Kidney tubule cell (primary cell): ENCODE results near the gene HECW1.
"Not testable (repeated sequence)": the region's sequence is repeated elsewhere in the genome, so short reads cannot be mapped to it uniquely, and the experiment has no call there.

Experiments
- DNase-seq: peaks from one replicate; pipeline ENCODE4 v3.0.0-alpha.2; 2018; ENCODE audit warnings: low spot score

HECW1 gene

DNA sequence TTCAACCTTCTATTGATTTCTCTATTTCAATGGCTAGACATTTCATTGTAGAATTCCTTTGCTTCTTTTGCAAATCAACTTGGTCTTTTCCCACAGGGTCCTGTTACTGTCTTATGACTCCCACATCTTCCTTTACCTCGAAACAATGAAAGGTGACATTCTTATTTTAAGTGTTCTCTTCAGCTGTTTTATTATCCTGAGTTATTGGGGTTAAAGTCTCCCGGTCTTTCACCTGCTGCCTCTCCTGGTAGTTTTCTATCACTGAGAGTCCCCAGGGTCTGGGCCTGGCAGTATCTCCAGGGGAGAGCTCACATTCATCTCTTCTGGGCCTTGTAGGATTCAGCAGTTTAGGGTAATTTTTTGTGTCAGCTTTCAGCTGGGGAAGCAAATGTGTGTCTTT, 95.8 kb downstream of the HECW1 start:
- DNase-seq: no peak

DNA sequence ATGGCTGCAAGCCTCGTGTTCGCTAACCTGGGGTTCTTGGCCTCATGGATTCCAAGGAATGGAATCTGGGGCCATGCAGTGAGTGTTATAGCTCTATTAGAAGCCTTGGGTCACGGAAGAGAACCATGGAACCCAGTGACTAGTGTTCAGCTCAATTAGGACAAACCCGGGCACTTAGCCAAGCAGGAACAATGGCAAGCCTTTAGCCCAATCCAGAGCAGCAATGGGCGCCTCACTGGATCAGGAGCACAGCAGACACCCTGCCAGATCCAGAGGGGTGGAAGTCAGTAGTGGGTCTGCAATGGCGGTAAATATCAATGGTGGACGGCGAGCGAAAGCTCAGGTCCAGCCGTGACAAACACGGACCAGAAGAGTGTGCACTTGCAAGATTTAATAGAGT, 98.1 kb downstream of the HECW1 start:
- DNase-seq: not testable (repeated sequence)

DNA sequence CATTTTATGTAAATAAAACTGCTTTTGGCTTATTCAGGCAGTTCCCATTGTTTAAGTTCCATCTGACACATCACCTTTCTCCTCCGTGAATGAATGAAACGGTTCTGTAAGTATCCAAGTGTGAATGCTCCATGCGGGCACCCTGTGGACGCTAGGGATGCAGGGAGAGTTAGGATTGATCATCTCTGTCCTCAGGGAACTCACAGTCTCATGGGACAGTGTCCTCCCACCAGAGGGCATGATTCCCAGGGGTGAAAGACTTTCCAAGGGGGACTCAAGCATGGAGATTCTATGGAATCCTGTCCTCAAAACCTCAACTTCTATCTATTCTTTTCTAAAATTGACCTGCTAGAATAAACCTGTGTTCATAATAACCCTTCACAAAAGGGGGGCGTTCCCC, 98.8 kb downstream of the HECW1 start:
- DNase-seq: peak; percentile 31

GRCh38 chr7:43211693-43212092, 99.2 kb downstream of the HECW1 start:
- DNase-seq: peak; percentile 75

- DNase-seq: no peak
These were observed 100.5 kb downstream of the HECW1 start for GRCh38 chr7:43212921-43213320.

DNA sequence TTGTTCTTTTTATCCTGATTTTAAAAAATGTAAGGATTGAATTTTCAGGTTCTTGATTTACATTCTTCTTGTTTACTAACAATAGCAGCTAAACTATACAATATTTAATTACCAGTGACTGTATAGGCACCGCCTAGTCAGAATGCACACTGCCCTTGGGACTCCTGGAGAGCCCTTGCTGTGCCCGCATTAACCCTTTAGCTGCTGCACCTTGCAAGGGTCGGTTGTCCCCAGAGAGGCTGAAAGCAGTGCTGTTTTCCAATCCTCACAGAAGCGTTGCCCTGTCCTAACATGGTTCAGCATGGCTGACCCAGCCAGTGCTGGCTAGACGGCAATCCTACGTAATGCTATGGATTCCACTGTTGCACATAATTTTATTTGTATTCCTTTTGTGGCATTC, 102.6 kb downstream of the HECW1 start:
- DNase-seq: no peak

DNA sequence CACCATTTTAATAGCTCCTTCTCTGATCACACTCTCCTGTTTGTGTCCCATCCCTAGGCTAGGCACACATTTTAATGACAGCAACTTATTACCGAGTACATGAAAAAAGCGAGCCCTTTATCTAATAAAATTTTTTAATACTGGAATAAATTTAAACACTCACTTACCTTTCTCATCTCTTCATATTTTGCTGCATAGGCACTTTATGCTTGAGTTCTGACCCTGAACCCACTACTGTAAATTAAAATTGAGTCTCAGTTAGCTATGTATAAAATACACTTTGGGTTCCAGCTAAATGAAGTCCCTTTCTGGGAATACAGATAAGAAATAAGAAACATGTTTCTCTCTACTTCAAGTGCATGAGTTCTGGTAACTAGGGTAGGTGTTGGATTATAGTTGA, 104.6 kb downstream of the HECW1 start:
- DNase-seq: no peak

DNA sequence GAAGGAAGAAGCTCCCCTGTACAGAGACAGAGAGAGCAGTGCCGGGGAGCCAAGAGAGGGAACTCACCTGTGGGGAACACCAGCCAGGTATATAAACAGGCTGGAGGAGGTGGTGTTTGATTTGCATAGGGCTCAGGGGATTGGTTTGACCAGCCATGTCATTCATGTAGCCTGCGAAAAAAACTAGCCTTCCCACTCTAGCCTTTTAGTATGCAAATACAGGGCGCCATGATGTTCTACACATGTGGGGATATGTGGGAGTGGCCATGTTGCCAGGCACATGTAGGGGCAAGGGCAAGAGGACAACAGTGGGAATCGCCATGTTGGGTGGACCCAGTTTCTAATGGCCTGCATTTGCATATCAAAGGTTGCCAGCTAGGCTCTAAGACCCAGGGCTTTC, 106.5 kb downstream of the HECW1 start:
- DNase-seq: not testable (repeated sequence)

- DNase-seq: peak; percentile 95
These were observed 107.8 kb downstream of the HECW1 start for GRCh38 chr7:43220250-43220649.

DNA sequence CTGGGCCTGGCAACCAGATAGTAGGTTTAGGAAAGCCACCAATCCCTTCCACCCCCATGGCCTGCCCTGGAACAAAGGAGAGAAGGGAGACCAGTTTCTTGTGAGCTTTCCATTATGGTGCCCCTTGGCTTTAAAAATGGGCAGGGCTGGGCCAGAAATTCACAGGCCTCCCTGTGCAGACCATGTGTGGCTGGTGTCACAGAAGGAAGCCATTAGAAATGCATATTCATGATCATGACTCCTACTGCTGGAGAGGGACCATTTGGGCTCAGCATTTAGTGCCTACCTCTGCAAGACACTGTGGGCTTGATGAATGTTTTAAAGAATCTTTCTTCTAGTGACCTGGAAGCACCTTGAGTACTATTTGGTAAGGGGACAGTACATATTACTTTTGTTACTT, 108.3 kb downstream of the HECW1 start:
- no peak for DNase-seq

DNA sequence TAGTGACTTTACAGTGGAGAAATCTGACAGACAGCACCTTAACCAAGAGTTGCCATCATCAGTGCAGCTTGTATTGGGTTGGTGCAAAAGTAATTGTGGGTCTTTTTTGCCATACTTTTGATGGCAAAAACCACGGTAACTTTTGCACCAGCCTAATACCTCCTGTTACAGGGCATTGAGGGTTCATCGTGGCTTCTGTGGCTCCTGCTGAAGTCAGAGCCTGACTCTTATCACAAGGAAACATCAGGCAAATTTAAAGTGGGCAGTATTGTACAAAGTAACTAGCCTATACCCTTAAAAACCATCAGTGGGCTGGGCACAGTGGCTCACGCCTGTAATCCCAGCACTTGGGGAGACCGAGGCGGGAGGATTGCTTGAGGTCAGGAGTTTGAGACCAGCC, 117.4 kb downstream of the HECW1 start:
- no peak for DNase-seq

- no peak for DNase-seq
These were observed 119.9 kb downstream of the HECW1 start for GRCh38 chr7:43232366-43232765.

- no peak for DNase-seq
These were observed 121.6 kb downstream of the HECW1 start for GRCh38 chr7:43234073-43234472.

DNA sequence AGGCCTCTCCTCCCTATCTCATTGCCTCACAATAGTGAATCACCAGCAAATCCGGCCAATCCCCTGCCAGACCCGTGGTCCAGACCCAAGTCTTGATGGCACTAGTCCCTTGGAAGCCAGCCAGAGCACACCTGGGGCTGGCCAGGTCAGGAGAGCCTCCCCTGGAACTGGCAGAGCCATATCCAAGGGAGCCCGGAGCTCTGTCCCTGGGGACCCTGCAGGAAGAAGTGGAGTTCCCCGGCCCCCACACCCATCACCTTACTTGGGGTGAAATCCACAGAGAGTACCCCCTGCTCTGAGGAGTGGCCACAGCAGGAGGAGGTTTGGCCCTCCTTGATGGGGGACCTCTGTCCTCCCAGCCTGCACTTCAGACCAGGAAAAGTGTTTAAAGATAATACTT, 122.5 kb downstream of the HECW1 start:
- DNase-seq: no peak

- no peak for DNase-seq
These were observed 128.1 kb downstream of the HECW1 start for GRCh38 chr7:43240565-43240964.

DNA sequence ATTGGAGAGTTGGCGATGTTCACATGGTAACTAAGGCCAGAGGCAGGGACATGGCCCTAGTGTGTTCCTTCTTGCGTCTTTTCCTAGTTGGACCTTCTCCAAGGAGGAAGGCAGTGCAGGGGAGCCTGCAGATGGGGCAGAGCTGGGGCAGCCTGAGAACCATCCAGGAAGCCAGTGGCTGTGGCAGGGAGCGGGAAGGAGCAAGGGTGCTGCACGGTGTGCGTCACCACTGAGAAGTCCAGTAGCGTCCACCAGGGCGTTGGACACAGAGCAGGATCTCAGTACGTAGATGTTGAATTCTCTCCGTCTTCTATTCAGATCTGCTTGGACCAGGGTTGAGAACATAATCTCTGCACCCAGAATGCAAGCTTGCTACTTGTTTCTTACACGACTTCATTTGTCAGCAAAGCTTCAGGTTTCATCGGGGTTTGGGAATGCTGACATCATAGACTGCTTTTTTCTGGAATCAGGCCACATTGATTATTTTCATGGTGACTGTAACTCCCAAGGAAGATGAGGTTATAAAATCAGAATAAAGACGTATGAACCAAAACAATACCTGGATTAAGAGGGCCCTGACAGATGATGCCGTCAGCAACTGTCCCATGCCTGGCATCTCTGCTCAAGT, 130.3 kb downstream of the HECW1 start:
- no peak for DNase-seq

DNA sequence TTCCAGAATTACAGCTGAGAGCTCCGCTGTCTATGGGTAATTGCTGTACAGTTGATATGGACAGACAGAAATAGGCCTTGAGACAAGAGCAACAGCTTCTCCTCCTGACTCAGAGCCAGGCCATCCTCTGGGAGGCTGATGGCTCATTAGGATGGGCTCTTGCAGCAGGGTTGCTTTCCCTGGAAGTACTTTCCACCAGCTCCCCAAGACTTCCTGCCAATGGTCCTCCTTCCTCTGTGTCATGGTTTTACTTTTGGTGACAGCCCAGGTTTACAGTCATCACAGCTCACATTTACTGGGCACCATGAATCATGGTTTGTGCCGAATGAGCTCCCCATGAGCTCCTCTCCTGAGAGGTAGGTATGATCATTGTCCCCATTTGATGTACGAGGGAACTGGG, 131.8 kb downstream of the HECW1 start:
- DNase-seq: peak; percentile 10

DNA sequence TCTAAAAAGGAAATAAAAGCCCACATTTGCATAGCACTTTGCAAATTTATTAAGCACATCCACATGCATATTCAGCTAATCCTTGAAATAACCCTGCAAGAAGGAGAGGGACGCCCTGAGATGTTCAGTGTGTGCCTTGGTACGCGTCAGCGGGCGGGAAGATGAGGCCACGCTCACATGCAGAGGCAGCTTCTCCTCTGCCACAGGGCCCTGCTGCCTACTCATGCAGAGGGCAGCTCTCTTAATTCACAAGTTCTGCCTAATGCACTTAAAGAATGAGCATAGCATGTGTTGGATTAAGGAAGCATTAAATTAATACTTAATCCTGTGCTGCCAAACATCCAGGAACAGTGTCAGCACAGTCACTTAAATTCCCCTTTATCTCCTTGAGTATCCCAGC, 132.3 kb downstream of the HECW1 start:
- peak; percentile 4 for DNase-seq

DNA sequence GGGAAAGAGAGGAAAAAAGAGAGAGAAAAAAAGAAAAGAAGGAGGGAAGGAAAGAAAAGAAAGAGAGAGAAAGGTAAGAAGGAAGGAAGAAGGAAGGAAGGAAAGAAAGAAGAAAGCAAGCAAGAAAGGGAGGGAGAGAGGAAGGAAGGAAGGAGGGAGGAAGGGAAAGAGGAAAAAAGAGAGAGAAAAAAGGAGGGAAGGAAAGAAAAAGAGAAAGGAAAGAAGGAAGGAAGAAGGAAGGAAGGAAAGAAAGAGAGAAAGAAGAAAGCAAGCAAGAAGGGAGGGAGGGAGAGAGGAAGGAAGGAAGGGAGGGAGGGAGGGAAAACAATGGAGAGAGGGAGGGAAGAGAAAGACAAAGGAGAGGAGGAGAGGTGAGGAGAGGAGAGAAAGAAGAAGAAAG, 135.3 kb downstream of the HECW1 start:
- no peak for DNase-seq

DNA sequence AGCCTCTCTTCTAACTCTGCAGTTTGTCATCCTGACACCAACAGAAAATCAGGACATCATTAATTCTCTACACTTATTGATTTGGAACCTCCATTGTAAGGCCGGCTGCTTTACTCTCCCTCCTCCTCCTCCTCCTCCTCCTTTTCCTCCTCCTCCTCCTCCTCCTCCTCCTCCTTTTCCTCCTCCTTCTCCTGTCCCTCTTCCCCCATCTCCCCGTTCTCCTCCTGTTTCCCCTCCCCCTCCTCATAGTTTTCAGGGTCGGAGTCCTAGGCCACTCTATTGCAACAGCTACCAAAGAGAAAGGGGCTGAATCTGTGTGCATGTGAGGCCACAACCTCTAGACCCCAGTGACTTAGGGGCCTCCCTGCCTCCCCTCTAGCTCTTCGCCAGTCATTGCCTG, 136.1 kb downstream of the HECW1 start:
- no peak for DNase-seq

DNA sequence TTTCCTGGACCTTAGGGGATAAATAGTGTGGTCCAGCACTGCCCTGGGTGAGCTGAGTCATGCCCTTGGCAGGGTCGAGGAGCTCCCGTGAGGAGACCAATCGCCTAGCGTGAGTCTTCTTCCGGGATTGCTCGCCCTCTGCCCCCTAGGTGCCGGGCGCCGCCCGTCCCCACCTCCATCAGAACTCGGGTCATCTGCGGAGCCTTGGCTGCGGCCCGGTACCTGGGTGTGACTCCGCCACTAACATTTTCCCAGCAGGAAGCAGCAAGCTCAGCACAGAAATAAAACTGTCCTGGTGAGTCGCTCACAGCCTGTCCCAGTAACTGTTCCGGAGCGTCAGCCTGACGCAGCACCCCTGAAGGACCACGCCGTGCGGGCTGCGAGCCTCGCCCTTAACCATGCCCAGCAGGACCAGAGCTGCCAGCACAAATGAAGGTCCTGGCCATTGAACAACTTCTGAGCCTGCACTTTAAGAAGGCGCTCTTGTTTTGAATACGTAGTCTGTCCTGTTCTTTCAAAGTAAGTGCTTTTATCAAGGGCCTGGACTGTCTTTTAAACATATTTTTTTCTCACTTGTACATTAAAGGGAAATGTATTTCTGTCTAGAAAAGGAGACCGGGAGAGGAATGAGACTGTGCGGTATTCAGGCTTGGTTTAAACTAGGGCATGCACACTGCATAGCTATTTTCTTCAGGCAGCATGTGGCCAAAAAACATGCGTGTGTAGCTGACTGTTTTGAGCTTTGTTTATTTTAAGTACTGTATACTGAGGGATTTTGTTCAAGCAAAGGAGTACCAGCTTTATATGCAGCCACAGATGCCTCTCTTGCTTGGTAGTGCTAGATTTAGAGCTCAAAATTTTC, 136.7 kb downstream of the HECW1 start:
- no peak for DNase-seq

- DNase-seq: no peak
These were observed 137.3 kb downstream of the HECW1 start for GRCh38 chr7:43249823-43250145.

DNA sequence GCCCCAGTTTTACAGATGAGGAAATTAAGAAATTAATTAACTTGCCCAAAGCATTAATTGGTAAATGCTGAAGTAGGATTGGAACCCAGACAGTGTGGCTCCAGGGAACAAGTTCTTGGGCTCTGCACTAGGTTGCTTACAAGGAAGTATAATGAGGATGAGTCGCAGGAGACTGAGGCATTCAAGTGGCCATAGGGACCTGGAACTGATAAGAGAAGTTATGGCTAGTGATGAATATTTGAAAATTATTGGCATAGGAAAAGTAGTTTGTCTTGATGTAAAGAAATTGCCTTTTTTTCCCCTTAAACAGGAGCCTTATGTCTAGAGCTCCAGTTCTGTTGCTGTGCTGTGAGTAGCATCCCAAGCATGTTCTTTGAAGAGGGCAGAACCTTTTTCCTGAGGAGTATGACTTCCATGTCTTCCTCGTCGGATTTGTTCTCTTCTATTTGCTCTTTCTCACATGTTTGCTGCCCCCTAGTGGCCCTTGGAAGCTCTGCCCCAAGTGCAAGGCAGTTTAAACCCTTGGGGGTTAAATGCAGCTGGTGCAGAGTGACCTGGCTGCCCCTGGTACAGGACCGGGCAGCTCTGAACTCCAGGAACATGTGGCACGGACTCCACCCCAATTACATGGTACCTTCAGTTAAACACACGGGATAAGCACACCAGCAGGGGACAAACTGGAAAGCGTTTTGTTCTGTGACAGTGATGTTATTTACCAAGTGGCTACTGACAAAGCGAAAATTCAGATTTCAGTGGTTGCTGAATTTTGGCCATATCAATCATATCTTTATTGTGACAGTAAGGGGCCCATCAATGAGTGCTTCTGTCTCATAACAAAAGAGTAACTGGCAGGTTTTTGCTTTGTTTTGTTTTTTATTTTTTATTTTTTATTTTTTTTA, 148.8 kb downstream of the HECW1 start:
- DNase-seq: peak; percentile 88
